ENCODE results near the gene MLPH.
A peak's percentile ranks its signal among the peaks of the same experiment; 100 is the strongest.

MLPH gene

DNA sequence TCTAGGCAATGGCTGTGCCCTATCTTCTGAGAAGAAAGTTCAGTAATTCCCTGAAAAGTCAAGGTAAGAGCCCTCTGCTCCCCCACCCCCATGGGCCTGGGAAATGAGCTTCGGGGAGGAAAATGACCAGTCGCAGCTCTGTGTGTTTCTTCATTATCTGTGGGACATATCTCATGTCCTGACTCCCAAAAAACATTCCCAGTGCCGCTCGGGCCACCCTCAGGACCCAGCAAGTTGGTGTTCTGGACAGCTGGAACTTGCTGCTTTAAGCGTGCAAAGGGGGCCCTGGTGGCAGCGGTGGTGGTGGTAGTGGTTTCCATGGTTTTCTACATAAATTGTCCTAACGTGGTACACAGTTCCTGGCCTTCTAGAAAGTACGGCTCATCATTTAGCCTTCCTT, 62.2 kb downstream of the MLPH start:
- no peak for DNase-seq

DNA sequence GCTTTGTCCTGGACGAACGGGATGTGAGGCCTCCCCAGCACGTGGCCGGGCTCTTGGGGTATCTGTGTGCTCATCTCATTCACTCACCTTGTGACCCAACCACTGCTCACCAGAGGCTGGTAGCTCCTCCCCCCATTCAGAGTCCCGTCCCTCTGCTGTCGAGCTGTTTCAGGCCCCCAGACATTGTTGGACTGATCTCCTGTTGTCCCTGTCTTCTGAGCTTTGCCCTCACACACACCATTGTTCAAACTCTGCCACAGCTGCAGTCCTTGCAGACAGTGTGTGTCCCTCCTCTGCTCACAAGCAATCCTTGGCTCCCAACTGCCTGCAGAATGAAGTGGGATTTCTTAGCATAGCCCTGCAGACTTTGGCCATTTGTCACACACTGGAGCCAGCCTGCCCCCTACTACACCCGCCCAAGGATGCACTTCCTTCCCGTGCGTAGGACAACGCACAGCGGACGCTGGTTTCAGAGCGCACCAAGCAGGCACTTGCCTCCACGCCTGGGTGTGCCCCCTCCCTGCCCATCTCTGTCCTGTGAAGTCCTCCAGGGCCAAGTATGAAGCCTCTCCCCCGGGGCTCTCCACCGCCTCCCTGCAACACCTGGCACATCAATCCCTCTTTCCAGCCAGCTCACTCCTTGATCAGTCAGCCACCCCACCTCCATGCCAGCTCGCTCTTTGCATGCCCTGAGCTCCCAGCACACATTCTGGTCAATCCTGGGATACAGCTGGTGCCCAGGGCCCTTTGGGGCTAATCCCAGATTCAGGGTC, 62.8 kb downstream of the MLPH start:
- no peak for DNase-seq

DNA sequence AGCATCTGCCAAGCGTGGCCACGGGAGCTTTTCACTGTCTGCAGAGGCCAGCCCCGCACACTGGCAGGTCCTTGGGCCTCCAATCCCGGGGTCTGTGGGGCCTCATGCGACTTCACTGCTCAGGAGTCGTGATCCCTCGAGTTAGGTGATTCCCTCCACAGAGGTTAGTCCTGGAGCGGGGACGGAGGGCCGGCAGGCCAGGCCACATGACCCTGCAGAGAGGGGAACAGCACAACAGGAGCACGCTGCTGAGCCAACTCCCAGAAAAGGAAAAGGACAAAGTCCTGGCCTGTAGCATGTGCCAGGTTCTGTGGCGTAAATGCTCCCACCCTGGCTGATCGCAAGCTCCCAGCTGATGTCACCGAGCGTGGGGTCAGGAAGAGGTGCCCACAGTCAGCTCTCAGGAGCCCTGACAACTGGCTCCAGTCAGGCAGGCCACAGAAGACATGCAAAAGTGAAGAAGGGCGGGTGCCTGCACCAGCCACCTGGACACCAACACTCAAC, 64.1 kb downstream of the MLPH start:
- DNase-seq: no peak

DNA sequence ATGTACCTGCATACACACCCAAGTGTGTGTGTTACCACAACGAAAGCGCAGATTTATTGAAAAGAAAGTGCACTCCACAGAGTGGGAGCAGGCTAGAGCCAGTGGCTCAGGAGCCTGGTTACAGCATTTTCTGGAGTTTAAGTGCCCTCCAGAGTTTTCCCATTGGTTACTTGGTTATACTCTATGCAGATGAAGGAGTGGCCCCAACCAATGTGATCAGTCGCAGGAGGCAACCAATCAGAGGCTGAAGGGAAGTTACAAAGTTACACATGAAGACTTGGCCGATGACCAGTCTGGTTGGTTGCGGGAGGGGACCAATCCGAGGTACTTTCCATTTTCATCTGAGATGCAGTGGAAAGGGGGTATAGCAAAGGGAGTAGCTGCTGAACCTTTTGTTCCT, 65.9 kb downstream of the MLPH start:
- DNase-seq: no peak

DNA sequence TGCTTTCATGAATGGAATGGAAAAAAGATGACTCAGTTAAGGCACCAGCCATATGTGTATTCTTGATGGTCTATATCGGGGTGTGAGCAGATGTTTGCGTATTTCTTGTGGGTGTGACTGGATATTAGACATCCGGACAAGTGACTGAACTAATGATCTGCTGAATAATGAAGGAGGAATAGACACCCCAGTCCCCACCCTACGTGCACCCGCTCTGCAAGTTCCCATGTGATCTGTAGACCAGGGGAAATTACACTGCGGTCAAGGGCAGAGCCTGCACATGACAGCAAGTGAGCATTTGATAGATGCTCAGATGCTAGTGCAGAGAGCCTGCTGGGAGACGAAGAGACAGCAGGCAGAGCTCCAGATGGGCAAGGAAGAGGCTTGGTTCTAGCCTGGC, 66.9 kb downstream of the MLPH start:
- no peak for DNase-seq

DNA sequence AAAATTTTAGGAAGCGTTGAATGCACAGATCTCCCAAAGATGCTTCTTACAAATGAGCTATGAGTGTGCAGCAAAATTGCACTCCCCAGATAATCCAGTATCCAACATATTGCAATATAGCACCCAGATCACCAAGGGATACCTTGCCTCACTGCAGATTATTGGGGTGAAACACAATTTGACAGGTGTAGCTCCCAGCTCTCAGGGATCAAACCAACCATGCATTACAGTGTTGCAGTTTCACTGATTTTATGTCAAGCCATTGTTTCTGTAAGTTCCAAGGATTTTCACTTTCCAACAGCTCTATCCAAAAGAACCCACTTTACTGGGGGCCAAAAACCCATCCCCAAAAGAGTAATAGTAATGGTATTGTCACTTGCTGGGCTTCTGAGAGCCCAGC, 68.5 kb downstream of the MLPH start:
- no peak for DNase-seq

DNA sequence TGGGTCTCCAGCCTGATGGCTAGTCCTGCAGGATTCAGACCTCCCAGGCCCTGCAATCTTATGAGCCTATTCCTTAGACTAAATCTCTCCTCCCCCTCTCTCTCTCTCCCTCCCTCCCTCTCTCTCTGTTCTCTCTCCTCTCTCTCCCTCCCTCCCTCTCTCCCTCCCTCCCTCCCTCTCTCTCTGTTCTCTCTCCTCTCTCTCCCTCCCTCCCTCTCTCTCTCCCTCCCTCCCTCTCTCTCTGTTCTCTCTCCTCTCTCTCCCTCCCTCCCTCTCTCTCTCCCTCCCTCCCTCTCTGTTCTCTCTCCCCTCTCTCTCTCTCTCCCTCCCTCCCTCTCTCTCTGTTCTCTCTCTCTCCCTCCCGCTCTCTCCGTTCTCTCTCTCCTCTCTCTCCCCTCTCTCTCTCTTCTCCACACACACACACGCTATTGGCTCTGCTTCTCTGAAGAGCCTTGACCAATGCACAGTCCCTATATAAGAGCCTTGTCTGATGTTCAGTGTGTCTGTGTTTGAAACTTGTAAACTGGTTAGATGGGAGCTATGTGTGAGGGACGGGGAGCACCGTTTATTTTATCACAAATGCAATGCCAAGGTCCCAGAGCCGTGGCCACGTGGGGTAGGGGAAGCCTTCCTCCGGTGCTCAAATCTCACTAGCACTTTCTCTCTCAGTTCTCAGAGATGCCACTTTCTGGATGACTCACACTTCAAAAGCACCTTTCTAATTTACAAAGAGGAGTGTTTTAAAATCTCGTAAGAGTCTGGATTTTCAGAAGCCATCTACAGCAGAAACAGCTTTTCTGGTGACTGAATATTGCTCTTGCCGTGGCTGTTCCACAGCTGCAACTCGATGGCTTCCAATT, 70.0 kb downstream of the MLPH start:
- DNase-seq: no peak

DNA sequence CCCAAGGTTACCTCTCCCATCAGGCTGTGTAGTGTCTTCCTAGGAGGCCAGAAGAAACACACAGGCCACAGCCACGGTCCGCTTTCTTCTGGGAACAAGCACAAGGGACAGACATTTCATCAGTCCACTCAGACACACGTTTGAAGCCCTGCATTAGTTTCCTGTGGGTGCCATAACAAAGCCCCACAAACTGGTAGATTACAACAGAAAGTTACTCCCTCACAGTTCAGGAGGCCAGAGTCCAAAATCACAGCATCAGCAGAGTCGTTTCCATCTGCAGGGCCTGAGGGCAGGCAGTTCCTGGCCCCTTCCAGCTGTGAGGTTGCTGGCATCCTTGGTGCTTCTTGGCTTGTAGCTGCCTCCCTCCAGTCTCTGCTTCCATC, 70.6 kb downstream of the MLPH start:
- no peak for DNase-seq

DNA sequence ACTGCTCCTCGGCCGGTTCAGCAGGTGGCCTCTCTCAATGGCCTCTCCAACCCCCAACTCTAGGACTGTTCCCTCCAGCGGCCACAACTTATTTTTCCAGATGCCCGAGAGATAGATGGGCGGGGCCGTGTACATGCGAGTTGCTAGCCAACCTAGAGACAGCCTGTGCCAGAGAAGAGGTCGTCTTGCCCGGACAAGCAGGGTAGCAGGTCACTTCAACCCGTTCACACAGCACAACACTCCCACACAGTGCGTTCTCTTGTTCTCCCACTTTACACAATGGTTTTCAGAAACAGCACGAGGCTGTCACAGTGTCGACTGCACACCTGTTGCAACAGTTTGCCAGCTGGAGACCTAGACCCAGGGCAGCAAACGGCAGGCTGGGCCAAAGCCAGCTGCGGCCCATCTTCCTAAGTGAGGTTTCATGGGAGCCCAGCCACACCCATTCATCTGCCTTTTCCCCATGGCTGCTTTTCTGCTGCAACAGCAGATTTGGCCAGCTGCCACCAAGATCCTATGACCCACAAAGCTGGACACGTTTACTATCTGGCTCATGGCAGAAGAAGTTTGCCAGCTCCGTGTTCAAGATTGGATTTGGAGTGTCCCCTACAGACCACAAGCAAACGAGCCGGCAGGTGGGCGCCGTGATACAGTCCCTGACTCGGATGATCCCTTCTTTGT, 72.0 kb downstream of the MLPH start:
- no peak for DNase-seq

DNA sequence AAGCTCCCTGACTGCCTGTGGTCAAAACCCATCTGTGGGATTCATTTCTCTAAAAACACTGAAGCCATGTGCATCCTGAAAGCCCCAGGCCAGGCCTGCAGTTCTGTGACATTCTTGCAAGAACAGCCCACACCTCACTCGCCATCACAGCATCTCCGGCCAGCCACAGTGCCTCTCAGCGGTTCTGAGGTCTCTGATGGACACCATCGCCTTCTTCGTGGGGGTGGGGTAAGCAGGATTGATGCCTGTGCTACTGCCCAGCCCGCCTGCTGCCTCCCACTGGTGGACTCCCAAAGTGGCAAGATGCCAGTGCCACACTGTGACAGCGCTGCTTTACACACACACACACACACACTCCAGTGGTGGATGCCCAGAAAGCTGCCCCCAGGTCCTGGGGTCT, 74.2 kb downstream of the MLPH start:
- no peak for DNase-seq

DNA sequence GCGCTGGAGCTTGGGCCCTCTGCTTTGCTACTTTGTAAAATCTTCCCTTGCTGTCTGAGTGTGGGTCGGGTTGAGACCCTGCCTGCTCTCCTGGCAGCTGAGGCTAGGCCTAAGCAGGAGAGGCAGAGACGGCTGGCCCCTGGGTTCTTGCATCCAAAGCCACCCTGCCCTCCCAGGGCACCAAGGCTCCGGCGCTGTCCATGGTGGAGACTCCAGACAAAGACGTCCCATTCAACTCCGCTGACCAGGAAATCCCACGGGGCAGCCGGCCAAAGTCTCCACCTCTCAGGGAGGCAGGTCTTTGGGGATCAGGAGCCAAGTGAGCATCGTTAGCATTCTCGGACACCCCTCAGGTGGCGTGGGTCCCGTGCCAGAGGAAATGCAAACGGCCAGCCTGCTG, 76.8 kb downstream of the MLPH start:
- DNase-seq: peak; percentile 3

DNA sequence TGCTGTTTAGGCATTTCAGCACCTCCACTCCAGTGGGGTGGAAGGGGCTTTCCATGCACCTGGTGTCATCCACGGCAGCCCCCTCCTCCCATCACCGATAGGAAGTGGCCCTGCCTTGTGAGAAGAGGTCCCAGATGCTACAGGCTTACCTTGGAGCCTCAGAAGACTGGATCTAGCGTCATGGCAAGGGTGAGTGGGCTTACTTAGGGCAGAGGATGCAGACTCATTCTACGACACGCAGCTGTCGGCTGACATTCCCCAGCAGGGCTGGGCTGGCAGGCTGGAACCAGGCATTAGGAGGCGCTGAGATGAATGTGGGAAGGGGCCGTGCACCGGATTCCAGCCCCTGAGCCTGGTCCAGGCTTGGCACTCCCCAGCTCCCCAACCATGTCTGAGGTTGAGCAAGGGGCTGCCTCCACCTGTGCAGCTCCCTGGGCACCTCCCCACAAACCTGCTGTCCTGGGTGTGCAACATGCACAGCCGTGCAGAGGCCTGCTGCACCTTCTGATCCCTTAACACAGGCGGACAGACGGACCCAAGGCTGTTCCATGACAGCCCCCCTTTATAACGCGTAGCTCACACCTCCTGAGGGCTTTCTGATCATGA, 77.6 kb downstream of the MLPH start:
- no peak for DNase-seq

DNA sequence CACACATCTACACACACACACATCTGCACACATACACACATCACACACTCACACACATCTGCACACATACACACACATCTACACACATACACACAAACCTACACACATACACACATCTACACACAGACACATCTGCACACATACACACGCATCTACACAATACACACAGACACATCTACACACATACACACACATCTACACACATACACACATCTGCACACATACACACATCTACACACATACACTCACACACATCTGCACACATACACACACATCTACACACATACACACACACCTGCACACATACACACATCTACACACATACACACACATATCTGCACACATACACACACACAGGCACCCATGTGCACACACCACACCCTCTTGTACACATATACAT, 78.9 kb downstream of the MLPH start:
- no peak for DNase-seq

DNA sequence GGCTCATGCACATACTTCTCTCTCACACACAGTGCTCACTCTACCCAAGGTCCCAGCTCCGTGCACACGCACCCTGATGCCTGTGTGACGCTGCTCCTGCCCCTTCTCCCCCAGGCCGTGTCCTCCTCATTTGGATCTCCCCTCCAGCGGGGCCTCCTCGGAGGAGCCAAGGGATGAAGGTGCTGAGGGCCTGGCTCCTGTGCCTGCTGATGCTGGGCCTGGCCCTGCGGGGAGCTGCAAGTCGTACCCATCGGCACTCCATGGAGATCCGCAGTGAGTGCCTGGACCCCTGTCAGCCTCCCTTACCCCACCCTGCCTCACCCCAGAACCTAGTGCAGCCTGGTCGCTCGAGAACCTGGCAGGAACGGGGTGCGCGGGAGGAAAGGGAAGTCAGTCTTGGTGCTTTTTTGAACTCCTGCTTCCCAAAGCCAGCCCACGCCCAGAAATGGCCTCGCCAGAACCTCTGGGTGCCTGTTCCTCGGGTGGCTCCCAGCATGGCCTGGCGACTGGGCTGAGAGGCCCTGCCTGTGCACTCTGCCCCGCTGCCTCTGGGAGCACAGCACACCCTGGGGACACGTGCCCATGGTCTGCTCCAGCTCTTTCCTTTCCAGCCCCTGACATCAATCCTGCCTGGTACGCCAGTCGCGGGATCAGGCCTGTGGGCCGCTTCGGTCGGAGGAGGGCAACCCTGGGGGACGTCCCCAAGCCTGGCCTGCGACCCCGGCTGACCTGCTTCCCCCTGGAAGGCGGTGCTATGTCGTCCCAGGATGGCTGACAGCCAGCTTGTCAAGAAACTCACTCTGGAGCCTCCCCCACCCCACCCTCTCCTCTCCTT, 79.6 kb downstream of the MLPH start, which contains the start of gene PRLH:
TSS of gene PRLH (plus strand) at position 174 of the 835 bp plus-strand sequence. CDS start at position 174, 0 bp downstream.
- DNase-seq: no peak

DNA sequence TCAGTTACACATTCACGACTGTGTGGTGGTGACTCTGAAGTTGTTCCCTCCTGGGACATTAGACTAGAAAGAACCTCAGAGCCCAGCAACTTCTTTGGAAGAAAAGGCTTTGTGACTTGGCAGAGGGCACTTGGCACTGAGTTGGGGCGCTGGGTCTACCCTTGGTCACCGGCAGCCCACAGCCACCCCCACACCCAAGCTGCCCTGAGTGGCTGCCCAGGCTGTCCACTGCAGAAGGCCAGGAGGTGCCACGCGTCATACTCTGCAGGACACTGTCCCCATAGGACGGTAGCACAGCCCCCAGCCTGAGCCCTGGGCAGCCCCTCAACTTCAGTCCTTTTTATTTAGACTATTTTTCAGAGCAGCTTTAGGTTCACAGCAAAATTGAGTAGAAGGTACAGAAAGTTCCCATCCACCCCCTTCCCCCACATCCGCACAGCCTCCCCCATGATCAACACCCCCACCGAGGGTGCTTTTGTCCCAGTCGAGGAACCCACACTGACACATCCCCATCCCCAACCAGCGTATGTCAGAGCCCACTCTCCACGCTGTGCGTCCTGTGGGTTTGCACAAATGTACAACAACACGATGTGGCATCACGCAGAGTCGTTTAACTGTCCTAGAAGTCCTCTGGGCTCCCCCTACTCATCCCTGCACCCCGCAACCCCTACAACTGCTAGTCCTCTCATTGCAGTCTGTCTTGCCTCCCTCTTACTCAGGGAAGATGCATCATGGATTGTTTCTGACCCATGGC, 80.4 kb downstream of the MLPH start:
- DNase-seq: no peak

DNA sequence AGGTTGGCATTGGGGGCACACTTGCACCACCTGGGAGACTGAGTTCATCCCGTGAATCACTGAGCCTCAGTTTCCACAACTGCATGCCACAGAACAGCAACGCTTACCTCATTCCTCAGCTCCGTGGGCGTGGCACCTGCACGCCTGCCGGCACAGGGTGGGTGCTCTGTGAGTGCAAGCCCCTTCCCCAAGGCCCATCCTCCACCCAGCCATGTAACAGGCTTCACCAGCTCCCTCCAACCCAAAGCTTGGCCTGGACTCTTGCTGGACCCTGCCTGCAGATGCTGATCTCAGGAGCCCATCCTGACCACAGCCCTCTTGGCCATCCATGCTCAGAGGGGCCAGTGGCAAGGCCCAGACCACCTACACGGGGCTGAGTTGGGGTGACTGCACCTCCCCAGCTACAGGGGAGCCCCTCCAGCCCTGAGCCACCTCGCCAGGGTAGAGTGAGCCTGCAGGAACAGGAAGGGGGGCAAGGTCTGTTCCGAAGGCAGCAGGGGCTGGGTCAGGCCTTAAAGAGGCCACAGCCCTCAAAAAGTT, 81.1 kb downstream of the MLPH start:
- no peak for DNase-seq

DNA sequence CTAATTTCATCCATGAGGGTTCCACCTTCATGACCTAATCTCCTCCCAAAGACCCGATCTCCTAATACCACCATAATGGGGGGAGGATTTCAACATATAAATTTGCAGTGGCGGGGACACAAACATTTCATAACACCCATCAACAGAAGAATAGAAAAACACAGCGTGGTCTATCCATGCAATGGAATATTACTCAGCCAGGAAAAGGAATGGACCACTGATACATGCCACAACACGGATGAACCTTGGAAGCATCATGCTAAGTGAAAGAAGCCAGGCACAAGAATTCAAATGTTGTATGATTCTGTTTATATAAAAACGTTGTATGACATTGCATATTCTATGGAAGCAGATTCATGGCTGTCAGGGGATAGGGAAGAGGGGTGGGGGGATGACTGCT, 82.0 kb downstream of the MLPH start:
- no peak for DNase-seq

DNA sequence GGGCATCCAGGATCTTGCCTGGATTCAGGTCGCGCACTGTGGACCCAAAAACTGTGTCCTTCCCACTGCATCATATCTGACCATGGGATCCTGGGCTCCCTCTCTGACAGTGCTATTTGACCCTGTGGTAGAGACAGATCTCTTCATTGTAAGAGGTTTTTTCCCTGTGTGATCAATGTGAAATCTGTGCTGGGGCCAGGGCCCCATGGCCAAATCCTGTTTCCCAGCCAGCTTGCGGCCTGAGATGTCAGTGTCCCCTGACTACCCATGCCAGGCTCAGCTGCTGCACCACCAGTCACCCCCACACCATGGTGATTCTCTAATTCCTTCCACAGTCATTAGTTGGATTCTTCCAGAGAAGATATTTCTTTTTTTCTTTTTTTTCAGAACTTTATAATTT, 82.8 kb downstream of the MLPH start:
- DNase-seq: no peak

DNA sequence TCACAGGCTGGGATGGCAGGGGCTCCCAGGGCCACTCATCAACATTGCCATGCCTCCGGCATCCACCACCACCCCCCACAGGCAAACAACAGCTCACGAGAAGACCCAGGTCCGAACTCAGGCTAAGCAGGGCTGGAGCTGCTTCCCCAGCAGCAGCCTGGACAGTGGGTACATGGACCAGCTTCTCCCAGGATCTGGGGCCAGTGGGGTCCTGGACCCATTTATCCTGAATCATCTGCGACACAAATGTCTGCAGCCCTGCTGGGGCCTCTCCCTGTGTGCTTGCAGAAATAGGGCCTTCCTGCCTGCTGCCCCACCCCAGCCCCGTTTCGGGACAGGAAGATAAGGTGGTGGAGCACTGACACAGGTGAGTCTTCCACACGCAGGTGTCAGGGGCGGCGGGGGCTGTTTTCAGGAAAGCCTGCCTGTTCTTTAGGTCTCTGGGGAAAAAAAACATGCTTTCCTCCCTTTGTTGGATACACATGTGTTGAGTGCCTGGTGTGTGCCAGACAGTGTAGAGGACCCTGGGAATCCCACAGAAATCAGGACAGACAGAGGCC, 83.8 kb downstream of the MLPH start:
- no peak for DNase-seq

DNA sequence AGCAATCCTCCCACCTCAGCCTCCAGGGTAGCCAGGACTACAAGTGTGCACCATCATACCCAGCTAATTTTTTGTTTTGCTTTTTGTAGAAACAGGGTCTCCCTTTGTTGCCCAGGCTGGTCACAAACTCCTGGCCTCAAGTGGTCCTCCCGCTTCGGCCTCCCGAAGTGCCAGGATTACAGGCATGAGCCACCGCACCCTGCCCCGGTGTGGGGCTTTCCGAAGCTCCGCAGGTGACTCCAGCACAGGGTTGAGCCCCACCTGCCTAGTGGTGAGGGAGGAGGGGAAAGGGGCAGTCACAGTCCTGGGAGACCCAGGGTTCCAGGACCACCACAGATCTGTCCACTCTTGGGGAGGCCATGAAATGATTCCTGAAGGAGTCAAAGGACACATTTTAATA, 84.5 kb downstream of the MLPH start:
- DNase-seq: no peak
